Mesendoderm (in vitro differentiated cells): ENCODE data around the gene KCNE2.

Experiments used
- DNase-seq: peaks from one replicate; pipeline ENCODE4 v3.0.0; 2013
- H2AK5ac ChIP-seq: 2 replicates; pipeline ENCODE4 v1.6.1; 2013; ENCODE audit warnings: low read length, inconsistent platforms
- H2BK120ac ChIP-seq: 2 replicates; pipeline ENCODE4 v1.6.1; 2013; ENCODE audit warnings: low read depth, mild to moderate bottlenecking, low read length, moderate library complexity, mixed read lengths
- H2BK15ac ChIP-seq: replicated peaks from 2 replicates; pipeline ENCODE4 v1.6.1; 2013; ENCODE audit warnings: low read depth, mild to moderate bottlenecking, moderate library complexity
- H2BK5ac ChIP-seq: 2 replicates; pipeline ENCODE4 v1.6.1; 2013; ENCODE audit warnings: low read length, inconsistent platforms
- H3K18ac ChIP-seq: 2 replicates; pipeline ENCODE4 v1.6.1; 2013; ENCODE audit warnings: mild to moderate bottlenecking, low read length, mixed read lengths
- H3K23ac ChIP-seq: one replicate; pipeline ENCODE4 v1.6.1; 2013; ENCODE audit warnings: low read length
- H3K27ac ChIP-seq: 2 replicates; pipeline ENCODE4 v1.5.1; 2013; ENCODE audit warnings: low read depth, mild to moderate bottlenecking, inconsistent platforms, low read length, moderate library complexity
- H3K27me3 ChIP-seq: 2 replicates; pipeline ENCODE4 v1.6.1; 2013; ENCODE audit warnings: low read length, control low read depth, mild to moderate bottlenecking, inconsistent platforms; ENCODE audit not compliant: insufficient read depth, poor library complexity
- H3K36me3 ChIP-seq: 2 replicates; pipeline ENCODE4 v1.6.1; 2013; ENCODE audit warnings: low read length, inconsistent platforms; ENCODE audit not compliant: control insufficient read depth, insufficient read depth
- H3K4ac ChIP-seq: one replicate; pipeline ENCODE4 v1.6.1; 2013; ENCODE audit warnings: low read depth, mild to moderate bottlenecking, low read length, moderate library complexity
- H3K4me1 ChIP-seq: 2 replicates; pipeline ENCODE4 v1.6.1; 2013; ENCODE audit warnings: low read depth, low read length, inconsistent platforms; ENCODE audit not compliant: control insufficient read depth
- H3K4me2 ChIP-seq: 2 replicates; pipeline ENCODE4 v1.6.1; 2013; ENCODE audit warnings: low read length
- H3K4me3 ChIP-seq: 2 replicates; pipeline ENCODE4 v1.5.1; 2013; ENCODE audit warnings: mild to moderate bottlenecking, low read length
- H3K56ac ChIP-seq: one replicate; pipeline ENCODE4 v1.6.1; 2013; ENCODE audit warnings: low read length
- H3K79me1 ChIP-seq: 2 replicates; pipeline ENCODE4 v1.6.1; 2013; ENCODE audit warnings: low read length, inconsistent platforms
- H3K79me2 ChIP-seq: 2 replicates; pipeline ENCODE4 v1.6.1; 2013; ENCODE audit warnings: mild to moderate bottlenecking, low read length; ENCODE audit not compliant: control insufficient read depth, insufficient read depth
- H3K9ac ChIP-seq: 2 replicates; pipeline ENCODE4 v1.6.1; 2013; ENCODE audit warnings: low read length, inconsistent platforms
- H4K5ac ChIP-seq: one replicate; pipeline ENCODE4 v1.6.1; 2013; ENCODE audit warnings: low read length
- H4K8ac ChIP-seq: one replicate; pipeline ENCODE4 v1.6.1; 2013; ENCODE audit warnings: low read depth, mild to moderate bottlenecking, control low read depth, low read length, moderate library complexity
- WGBS: extraction: QIAGEN DNeasy Blood & Tissue Kit; methylation state at CpG from one replicate; pipeline ENCODE4 v1.1.7; 2013; ENCODE audit warnings: low lambda C conversion rate, missing lambda C conversion rate; ENCODE audit not compliant: insufficient coverage; ENCODE audit errors: extremely low coverage; 5-methylcytosine and 5-hydroxymethylcytosine counted together

Gene KCNE2

DNA sequence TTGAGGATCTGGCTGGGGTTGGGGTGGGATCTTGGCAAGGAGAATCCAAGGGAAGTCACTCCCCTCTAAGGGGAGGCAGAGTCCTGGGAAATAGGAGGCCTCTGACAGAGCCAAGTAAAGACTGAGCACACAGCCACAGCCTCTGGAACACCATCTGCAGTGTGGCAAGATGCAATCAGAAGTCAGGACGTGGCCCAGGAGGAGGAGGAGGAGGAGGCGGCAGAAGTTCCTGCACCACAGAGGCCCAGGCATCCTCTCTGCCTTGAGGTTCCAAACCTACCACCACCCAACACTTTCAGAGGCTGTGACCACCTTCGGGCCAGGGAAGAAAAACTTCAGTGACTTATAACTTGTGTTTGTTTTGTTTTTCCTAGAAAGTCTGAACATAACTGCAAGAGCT lies 23.7 kb upstream of the KCNE2 start:
- Histone ChIP-seq H3K4me2 (no peak overlapping the region), H3K9ac (no peak overlapping the region), H3K23ac (no peak overlapping the region), H3K79me2 (no peaks in the 10 kb centered on the region), H3K4me3 (no peak overlapping the region), H4K8ac (no peak overlapping the region), H2BK15ac (no peak overlapping the region), H3K36me3 (no peaks in the 10 kb centered on the region), H3K4ac (no peak overlapping the region), H3K18ac (no peak overlapping the region), H3K4me1 (no peaks in the 10 kb centered on the region), H3K27me3 (no peaks in the 10 kb centered on the region), H2BK120ac (no peak overlapping the region), H2AK5ac (no peak overlapping the region), H3K56ac (no peak overlapping the region), H3K27ac (no peak overlapping the region), H2BK5ac (no peak overlapping the region), H3K79me1 (no peaks in the 10 kb centered on the region), H4K5ac (no peak overlapping the region)
- no peak for DNase-seq
- WGBS = no CpG with 5 or more reads among the region's 3 CpGs

- H3K56ac ChIP-seq = no peak overlapping the region
- no peak overlapping the region for H4K5ac ChIP-seq
- no peak overlapping the region for H4K8ac ChIP-seq
- no peaks in the 10 kb centered on the region for H3K79me2 ChIP-seq
- H2BK5ac ChIP-seq = no peak overlapping the region
- no peak overlapping the region for H3K4me3 ChIP-seq
- H3K23ac ChIP-seq = no peak overlapping the region
- H3K9ac ChIP-seq = no peak overlapping the region
- no peak overlapping the region for H3K4me2 ChIP-seq
- no peak overlapping the region for H2AK5ac ChIP-seq
- H3K27ac ChIP-seq = no peak overlapping the region
- no peak overlapping the region for H3K4ac ChIP-seq
- no CpG with 5 or more reads among the region's 5 CpGs for WGBS
- H3K36me3 ChIP-seq = no peaks in the 10 kb centered on the region
- H3K27me3 ChIP-seq = no peaks in the 10 kb centered on the region
- no peak overlapping the region for H2BK120ac ChIP-seq
- no peaks in the 10 kb centered on the region for H3K4me1 ChIP-seq
- no peak overlapping the region for H2BK15ac ChIP-seq
- no peak for DNase-seq
- H3K18ac ChIP-seq = no peak overlapping the region
- no peaks in the 10 kb centered on the region for H3K79me1 ChIP-seq
Observed at GRCh38 chr21:34342476-34342875, 21.3 kb upstream of the KCNE2 start.

DNA sequence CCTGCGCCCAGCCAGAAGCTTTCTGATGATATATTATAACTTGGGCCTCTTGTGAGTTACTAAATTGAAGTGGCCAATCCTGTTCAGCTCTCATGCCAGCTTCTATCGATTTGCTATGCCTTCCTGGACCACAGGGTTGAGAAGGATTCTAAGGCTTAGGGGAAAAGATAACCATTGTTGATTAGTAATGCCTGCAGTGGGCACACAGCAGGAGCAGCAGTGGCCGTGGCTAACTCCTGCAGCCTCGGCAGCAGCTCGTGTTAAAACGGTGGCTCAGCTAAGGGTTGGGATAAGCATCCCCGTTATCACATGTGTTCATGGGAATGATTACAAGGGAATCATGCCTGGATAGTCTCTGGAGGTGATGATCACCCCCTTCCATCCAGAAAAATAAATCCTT lies 20.5 kb upstream of the KCNE2 start:
- Histone ChIP-seq H3K9ac (no peak overlapping the region), H3K18ac (no peak overlapping the region), H3K23ac (no peak overlapping the region), H3K27ac (no peak overlapping the region), H3K56ac (no peak overlapping the region), H3K79me2 (no peaks in the 10 kb centered on the region), H3K4me1 (no peaks in the 10 kb centered on the region), H2AK5ac (no peak overlapping the region), H2BK15ac (no peak overlapping the region), H3K27me3 (no peaks in the 10 kb centered on the region), H4K8ac (no peak overlapping the region), H3K4me2 (no peak overlapping the region), H3K4me3 (no peak overlapping the region), H3K36me3 (no peaks in the 10 kb centered on the region), H3K4ac (no peak overlapping the region), H2BK120ac (no peak overlapping the region), H4K5ac (no peak overlapping the region), H2BK5ac (no peak overlapping the region), H3K79me1 (no peaks in the 10 kb centered on the region)
- DNase-seq = no peak
- WGBS = no CpG with 5 or more reads among the region's 7 CpGs

DNA sequence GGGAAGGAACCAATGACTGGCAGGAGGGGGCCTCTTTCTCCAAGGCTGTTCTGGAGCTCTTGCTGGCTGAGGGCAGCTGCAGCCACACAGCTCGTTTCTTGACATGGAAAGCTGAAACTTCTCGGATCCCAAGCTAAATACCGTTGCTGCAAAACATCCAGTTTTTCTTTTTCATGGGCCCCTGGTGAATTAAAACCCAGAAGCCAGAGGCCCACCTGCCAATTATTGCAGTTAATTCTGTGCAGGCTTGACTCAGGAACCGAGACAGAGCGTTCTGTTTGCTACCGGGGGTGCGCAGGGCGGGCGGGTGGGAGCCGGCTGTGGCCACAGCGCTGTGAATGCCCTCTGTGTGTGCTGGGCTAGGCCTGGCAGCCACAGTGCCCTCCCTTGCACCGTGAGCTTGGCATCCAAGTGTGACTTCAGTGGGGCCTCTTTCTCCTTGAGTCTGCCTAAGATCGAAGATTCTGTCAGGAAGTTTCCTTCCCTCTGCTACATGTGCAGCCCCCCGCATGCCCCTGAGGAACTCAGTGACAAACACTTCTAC lies 19.9 kb upstream of the KCNE2 start:
- Histone ChIP-seq H4K8ac (no peak overlapping the region), H3K4me3 (no peak overlapping the region), H3K18ac (no peak overlapping the region), H3K4me2 (no peak overlapping the region), H3K23ac (no peak overlapping the region), H3K36me3 (no peaks in the 10 kb centered on the region), H3K56ac (no peak overlapping the region), H3K9ac (no peak overlapping the region), H2AK5ac (no peak overlapping the region), H3K27ac (no peak overlapping the region), H3K27me3 (no peaks in the 10 kb centered on the region), H3K4me1 (no peaks in the 10 kb centered on the region), H2BK15ac (no peak overlapping the region), H4K5ac (no peak overlapping the region), H3K4ac (no peak overlapping the region), H3K79me1 (no peaks in the 10 kb centered on the region), H2BK120ac (no peak overlapping the region), H2BK5ac (no peak overlapping the region), H3K79me2 (no peaks in the 10 kb centered on the region)
- WGBS = no CpG with 5 or more reads among the region's 14 CpGs
- no peak for DNase-seq

DNA sequence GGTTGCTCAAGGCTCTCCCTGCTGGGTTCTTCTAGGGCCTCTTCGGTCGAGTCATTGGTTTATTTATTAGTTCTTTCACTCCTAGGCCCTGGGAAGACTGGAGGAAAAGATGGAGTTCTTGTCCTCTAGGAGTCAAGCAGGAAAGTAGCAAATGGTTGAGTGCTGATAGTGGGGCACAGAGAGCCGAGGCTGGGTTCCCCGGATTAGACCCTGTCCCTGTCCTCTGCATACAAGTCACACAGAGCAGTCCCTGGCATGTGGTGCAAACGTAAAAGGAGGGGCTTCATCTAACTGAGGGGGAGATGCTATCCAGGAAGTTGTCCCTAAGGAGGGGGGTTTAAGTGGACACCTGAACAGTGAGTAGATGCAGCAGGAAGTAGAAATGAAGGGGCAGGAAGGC lies 19.2 kb upstream of the KCNE2 start:
- Histone ChIP-seq H3K4ac (no peak overlapping the region), H3K27ac (no peak overlapping the region), H3K79me1 (no peaks in the 10 kb centered on the region), H3K9ac (no peak overlapping the region), H2BK15ac (no peak overlapping the region), H3K79me2 (no peaks in the 10 kb centered on the region), H3K56ac (no peak overlapping the region), H4K8ac (no peak overlapping the region), H3K4me1 (no peaks in the 10 kb centered on the region), H3K27me3 (no peaks in the 10 kb centered on the region), H2AK5ac (no peak overlapping the region), H3K4me2 (no peak overlapping the region), H3K4me3 (no peak overlapping the region), H2BK120ac (no peak overlapping the region), H3K18ac (no peak overlapping the region), H3K23ac (no peak overlapping the region), H2BK5ac (no peak overlapping the region), H4K5ac (no peak overlapping the region), H3K36me3 (no peaks in the 10 kb centered on the region)
- no peak for DNase-seq
- no CpG with 5 or more reads among the region's 5 CpGs for WGBS

DNA sequence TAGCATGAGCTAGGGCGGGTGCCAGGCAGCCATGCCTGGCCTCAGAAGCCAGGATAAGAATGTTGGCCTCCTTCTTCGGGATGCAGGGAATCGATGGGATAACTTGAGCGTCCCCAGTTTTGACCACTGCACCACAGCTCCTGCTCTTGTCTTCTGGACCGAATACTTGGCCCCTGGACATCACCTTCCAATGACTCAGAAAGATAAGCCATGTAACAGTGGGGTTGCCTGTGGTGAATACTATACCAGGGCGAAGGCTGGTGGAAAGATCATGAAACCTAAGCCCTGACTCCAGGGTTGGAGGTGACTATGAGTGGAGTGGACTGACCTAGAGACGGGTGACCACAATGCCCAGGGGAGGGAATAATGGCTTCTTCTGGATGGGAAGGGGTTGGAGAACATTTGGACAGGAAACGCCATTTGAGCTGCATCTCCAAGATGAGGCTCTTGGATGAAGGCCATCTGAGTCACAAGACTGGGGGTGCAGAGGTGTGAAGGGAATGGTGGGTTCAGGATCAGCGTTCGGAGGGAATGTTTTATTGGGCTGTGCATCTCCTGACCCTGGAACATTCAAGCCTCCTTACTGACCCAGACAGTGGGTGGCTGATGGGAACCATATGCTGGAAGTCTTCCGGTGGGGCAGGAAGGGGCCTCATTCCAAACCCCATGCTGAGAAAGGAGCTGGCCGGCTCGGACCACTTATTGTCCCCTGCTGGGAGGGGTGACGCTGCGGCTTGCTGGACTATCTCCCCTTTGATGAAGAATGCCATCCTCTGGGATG lies 18.5 kb upstream of the KCNE2 start:
- Histone ChIP-seq H2BK120ac (no peak overlapping the region), H2BK15ac (no peak overlapping the region), H3K79me2 (no peaks in the 10 kb centered on the region), H3K23ac (no peak overlapping the region), H3K27me3 (no peaks in the 10 kb centered on the region), H3K79me1 (no peaks in the 10 kb centered on the region), H3K4ac (no peak overlapping the region), H3K27ac (no peak overlapping the region), H2AK5ac (no peak overlapping the region), H3K4me1 (no peaks in the 10 kb centered on the region), H2BK5ac (no peak overlapping the region), H3K18ac (no peak overlapping the region), H3K56ac (no peak overlapping the region), H3K4me2 (no peak overlapping the region), H3K36me3 (no peaks in the 10 kb centered on the region), H4K8ac (no peak overlapping the region), H4K5ac (no peak overlapping the region), H3K9ac (no peak overlapping the region), H3K4me3 (no peak overlapping the region)
- no CpG with 5 or more reads among the region's 15 CpGs for WGBS
- no peak for DNase-seq
